ENCODE measurements around the gene MEIS3.
"Not testable (repeated sequence)": the region's sequence is repeated elsewhere in the genome, so short reads cannot be mapped to it uniquely, and the experiment has no call there.

Gene MEIS3

GRCh38 chr19:47381653-47382279 is 37.6 kb downstream of the MEIS3 start:
- no peak for DNase-seq

- DNase-seq: no peak
Observed at GRCh38 chr19:47381121-47381520, 38.2 kb downstream of the MEIS3 start.

- DNase-seq: no peak
Observed at GRCh38 chr19:47380559-47380958, 38.8 kb downstream of the MEIS3 start.

- no peak for DNase-seq
Observed at GRCh38 chr19:47379381-47379938, 39.9 kb downstream of the MEIS3 start.

GRCh38 chr19:47378246-47378645 is 41.1 kb downstream of the MEIS3 start:
- DNase-seq: no peak

GRCh38 chr19:47377801-47378200 is 41.5 kb downstream of the MEIS3 start:
- no peak for DNase-seq

- DNase-seq: no peak
Observed at GRCh38 chr19:47377208-47377701, 42.1 kb downstream of the MEIS3 start.

GRCh38 chr19:47376589-47377144 is 42.7 kb downstream of the MEIS3 start:
- no peak for DNase-seq

- no peak for DNase-seq
Observed at GRCh38 chr19:47375694-47376588, 43.4 kb downstream of the MEIS3 start.

- DNase-seq: no peak
Observed at GRCh38 chr19:47374876-47375693, 44.2 kb downstream of the MEIS3 start.

GRCh38 chr19:47373246-47374240 is 45.8 kb downstream of the MEIS3 start:
- no peak for DNase-seq

GRCh38 chr19:47372603-47373002 is 46.7 kb downstream of the MEIS3 start:
- no peak for DNase-seq

- DNase-seq: no peak
Observed at GRCh38 chr19:47371261-47371660, 48.1 kb downstream of the MEIS3 start.

GRCh38 chr19:47370045-47370611 is 49.2 kb downstream of the MEIS3 start:
- no peak for DNase-seq

GRCh38 chr19:47365455-47365854 is 53.9 kb downstream of the MEIS3 start:
- not testable (repeated sequence) for DNase-seq

- DNase-seq: no peak
Observed at GRCh38 chr19:47363758-47364531, 55.4 kb downstream of the MEIS3 start.

- no peak for DNase-seq
Observed at GRCh38 chr19:47362321-47362720, 57.0 kb downstream of the MEIS3 start.

GRCh38 chr19:47358936-47359335 is 60.4 kb downstream of the MEIS3 start:
- DNase-seq: no peak

- DNase-seq: no peak
Observed at GRCh38 chr19:47357788-47358680, 61.3 kb downstream of the MEIS3 start.

Data from effector CD8-positive, alpha-beta T cell (primary cell).